Activated naive CD4-positive, alpha-beta T cell treated with anti-CD3 and anti-CD28 coated beads for 36 hours (primary cell): ENCODE measurements around the gene EPS8. TPM values are rescaled to one million over a fixed set of nuclear protein-coding genes. Genes with fewer than 3 reads are reported as not detected.
"Not testable (repeated sequence)": the region's sequence is repeated elsewhere in the genome, so short reads cannot be mapped to it uniquely, and the experiment has no call there.

Source experiments
- CTCF ChIA-PET: fragments of 350-600 bp; sonication (Branson Sonifier 250); formaldehyde crosslinking; loops from one replicate; lab custom pipeline; 2021; ENCODE audit warnings: antibody characterized with exemption; lab: Charles Lee
- DNase-seq: peaks from one replicate; pipeline ENCODE4 v3.0.0-alpha.2; 2020
- H3K27ac Mint-ChIP-seq: one replicate; pipeline ENCODE4 v1.8.0; 2021; ENCODE audit warnings: mild to moderate bottlenecking, mixed read lengths
- H3K27me3 Mint-ChIP-seq: one replicate; pipeline ENCODE4 v1.8.0; 2021; ENCODE audit warnings: low read depth, mixed read lengths
- H3K36me3 Mint-ChIP-seq: one replicate; pipeline ENCODE4 v1.8.0; 2021; ENCODE audit warnings: low read depth, mixed read lengths
- H3K4me1 Mint-ChIP-seq: one replicate; pipeline ENCODE4 v1.8.0; 2021; ENCODE audit warnings: low read depth, mixed read lengths
- H3K4me3 Mint-ChIP-seq: one replicate; pipeline ENCODE4 v1.8.0; 2021; ENCODE audit warnings: mild to moderate bottlenecking, moderate library complexity, mixed read lengths
- H3K9me3 Mint-ChIP-seq: one replicate; pipeline ENCODE4 v1.8.0; 2021; ENCODE audit warnings: mixed read lengths
- intact Hi-C: fragments of 100-400 bp; cut with micrococcal nuclease; formaldehyde crosslinking; loops from one replicate; pipeline ENCODE4 v1.15.1; 2023
- total RNA-seq, 2 experiments: library from RNA; stranded (reverse); gene quantifications; one replicate each; pipeline ENCODE4 v1.2.3, GENCODE V29; 2021

EPS8 gene
- total RNA-seq, 2 experiments from 2014 or later, result 3.2 to 5.6 TPM

DNA sequence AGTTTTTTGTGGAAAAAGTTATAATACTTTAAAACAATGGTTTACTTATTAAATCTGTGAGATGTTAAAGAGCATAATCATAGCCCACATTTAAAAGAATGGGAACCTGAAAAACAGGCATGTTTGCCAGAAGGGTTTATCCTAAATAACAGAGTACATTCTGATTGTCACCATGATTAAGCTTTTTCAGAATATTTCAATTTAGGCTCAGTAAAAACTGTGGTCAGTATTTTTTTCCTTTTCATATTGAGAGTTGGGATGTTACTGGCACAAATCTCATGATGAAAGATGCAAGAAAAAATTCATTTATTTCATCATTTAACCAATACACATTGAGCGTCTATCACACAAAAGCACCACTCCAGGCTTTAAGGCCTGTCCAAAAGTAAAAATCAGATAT, 18.6 kb downstream of the EPS8 start:
- H3K9me3 Mint-ChIP-seq, result no peaks in the 10 kb centered on the region
- no peaks in the 10 kb centered on the region for H3K4me1 Mint-ChIP-seq
- H3K27ac Mint-ChIP-seq, result no peak overlapping the region
- CTCF ChIA-PET, result interaction anchor here (0.6 to 1.6 kb wide), 5 partner anchors 31 to 93 kb away, joined by 3 to 7 read pairs (median 4); no protein-coding TSS in a partner anchor
- intact Hi-C loops, result loop anchor here (5.0 kb wide), 1 partner anchor 178 kb away; no protein-coding TSS in a partner anchor
- H3K36me3 Mint-ChIP-seq, result no peaks in the 10 kb centered on the region
- no peaks in the 10 kb centered on the region for H3K27me3 Mint-ChIP-seq
- H3K4me3 Mint-ChIP-seq, result no peak overlapping the region
- DNase-seq, result no peak

DNA sequence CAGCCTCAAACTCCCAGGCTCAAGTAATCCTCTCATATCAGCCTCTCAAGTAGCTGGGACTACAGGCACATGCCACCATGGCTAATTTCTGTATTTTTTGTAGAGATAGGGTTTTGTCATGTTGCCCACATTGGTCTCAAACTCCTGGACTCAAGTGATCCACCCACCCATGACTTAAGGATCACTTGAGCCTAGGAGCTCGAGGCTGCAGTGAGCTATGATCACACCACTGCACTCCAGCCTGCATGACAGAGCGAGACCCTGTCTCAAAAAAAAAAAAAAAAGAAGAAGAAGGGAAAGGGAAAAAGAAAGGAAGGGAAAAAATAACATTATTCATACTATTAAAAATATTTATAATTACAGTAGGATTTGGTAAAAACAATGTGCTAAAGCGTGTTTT, 19.2 kb downstream of the EPS8 start:
- Mint-ChIP-seq H3K27ac (no peak overlapping the region), H3K36me3 (no peaks in the 10 kb centered on the region), H3K4me3 (no peak overlapping the region), H3K9me3 (no peaks in the 10 kb centered on the region), H3K27me3 (no peaks in the 10 kb centered on the region), H3K4me1 (no peaks in the 10 kb centered on the region)
- DNase-seq, result no peak
- intact Hi-C loops, result loop anchor here (5.0 kb wide), 1 partner anchor 178 kb away; no protein-coding TSS in a partner anchor
- CTCF ChIA-PET, result interaction anchor here (0.6 to 1.6 kb wide), 4 partner anchors 30 to 94 kb away, joined by 3 to 7 read pairs (median 4); no protein-coding TSS in a partner anchor

DNA sequence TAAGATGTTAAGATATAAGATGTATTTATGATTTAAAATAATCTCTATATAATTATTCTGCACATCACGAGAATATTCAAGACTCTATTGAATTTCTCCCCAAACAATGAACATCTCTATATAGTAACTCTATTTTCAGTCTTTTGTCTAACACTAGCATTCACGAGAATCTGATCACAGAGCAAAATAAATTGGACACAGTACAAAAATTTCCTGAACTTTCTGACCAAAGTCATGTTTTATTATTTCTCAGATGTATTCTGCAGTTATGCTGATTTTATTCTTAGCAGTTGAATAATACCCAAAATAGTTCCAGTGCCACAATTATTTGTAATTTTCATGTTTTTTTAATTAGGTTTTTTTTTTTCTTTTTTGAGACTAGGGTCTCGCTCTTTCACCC, 19.6 kb downstream of the EPS8 start:
- H3K4me1 Mint-ChIP-seq, result no peaks in the 10 kb centered on the region
- intact Hi-C loops, result no loop called here
- H3K27ac Mint-ChIP-seq, result no peak overlapping the region
- CTCF ChIA-PET, result no interaction called here
- H3K4me3 Mint-ChIP-seq, result no peak overlapping the region
- no peak for DNase-seq
- no peaks in the 10 kb centered on the region for H3K36me3 Mint-ChIP-seq
- no peaks in the 10 kb centered on the region for H3K27me3 Mint-ChIP-seq
- H3K9me3 Mint-ChIP-seq, result no peaks in the 10 kb centered on the region

DNA sequence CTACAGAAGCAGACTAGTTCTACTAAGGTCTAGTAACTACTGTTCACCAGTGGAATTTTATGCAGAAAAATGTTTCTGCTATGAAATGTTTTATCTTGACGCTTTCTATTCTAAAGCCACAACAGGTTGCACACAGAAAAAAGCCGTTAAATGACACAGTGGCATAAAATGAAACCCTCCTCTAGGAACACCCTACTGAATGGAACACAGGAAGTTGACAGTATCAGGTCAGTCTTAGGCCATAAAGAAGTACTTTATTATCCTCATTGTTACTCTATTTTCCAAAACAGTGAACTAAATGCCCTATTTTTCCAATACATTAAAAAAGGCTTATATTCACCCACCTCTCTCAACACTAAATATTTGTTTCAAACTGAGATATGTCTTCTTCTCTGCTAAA, 21.9 kb downstream of the EPS8 start:
- Mint-ChIP-seq H3K27me3 (no peaks in the 10 kb centered on the region), H3K4me3 (no peak overlapping the region), H3K9me3 (no peaks in the 10 kb centered on the region), H3K36me3 (no peaks in the 10 kb centered on the region), H3K27ac (no peak overlapping the region), H3K4me1 (no peaks in the 10 kb centered on the region)
- intact Hi-C loops, result no loop called here
- DNase-seq, result no peak
- CTCF ChIA-PET, result no interaction called here

DNA sequence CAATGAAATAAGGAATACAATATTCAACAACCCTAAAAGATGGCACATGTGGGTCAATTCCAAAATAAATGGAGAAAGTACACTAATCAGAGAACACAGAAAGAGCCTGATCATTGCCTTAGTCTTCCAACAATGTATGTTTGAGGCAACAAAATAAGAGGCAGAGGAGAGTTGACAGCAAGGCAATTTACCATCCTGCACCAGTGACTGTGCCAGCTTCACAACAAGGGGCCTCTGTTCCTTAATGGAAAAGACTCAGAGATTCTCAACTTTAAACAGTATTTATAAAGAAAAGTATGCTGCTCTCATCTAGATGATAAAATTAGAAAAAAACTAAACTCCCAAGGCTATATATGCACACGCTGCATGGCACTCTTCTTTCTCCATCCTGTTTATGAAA, 25.9 kb downstream of the EPS8 start:
- intact Hi-C loops, result no loop called here
- no peaks in the 10 kb centered on the region for H3K36me3 Mint-ChIP-seq
- no peak for DNase-seq
- H3K27ac Mint-ChIP-seq, result no peak overlapping the region
- no peaks in the 10 kb centered on the region for H3K4me1 Mint-ChIP-seq
- H3K27me3 Mint-ChIP-seq, result peaks cover 2% of the 10 kb centered on the region
- H3K4me3 Mint-ChIP-seq, result no peak overlapping the region
- peaks cover 2% of the 10 kb centered on the region for H3K9me3 Mint-ChIP-seq
- CTCF ChIA-PET, result no interaction called here

DNA sequence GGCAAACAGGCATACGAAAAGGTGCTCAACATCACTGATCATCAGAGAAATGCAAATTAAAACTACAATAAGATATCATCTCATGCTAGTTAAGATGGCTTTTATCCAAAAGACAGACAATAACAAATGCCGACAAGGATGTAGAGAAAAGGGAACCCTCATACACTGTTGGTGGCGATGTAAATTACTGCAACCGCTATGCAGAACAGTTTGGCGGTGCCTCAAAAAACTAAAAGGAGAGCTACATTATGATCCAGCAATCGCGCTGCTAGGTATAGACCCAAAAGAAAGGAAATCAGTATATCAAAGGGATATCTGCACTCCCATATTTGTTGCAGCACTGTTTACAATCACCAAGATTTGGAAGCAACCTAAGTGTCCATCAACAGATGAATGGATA, 27.0 kb downstream of the EPS8 start:
- CTCF ChIA-PET, result not testable (repeated sequence)

DNA sequence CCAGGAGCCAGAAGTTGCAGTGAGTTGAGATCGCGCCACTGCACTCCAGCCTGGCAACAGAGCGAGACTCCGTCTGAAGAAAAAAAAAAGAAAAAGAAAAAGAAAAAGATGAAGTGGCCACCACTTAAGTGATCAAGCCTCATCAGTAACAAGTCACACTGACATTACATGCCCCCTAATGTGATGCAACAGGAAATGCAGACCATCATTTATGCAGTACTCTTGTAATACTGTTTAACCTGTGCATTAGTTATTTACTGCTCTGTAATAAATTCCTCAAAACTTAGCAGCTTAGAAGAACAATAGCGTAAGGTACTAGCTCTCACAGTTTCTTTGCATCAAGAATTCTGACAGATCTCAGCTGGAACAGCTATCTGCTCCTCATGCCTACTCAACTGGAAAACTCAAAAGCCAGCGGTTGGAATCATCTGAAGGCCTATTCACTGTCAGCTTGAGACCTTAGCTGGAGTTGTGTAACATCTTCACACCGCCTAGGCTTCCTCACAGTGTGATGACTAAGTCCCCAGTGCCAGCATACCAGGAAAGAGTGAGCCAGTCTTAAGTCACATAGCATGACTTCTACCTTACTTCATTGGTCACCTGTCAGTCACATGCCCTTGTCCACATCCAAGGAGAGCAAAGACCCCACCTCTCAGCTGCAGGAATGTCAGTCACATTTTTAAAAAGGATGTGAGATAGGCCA, 31.5 kb downstream of the EPS8 start:
- no peak overlapping the region for H3K4me3 Mint-ChIP-seq
- H3K27me3 Mint-ChIP-seq, result peaks cover 5% of the 10 kb centered on the region
- intact Hi-C loops, result no loop called here
- DNase-seq, result peak; percentile 27
- no peak overlapping the region for H3K27ac Mint-ChIP-seq
- CTCF ChIA-PET, result interaction anchor here (0.6 to 0.9 kb wide), 2 partner anchors 9 to 228 kb away, joined by 3 read pairs; no protein-coding TSS in a partner anchor
- H3K36me3 Mint-ChIP-seq, result no peaks in the 10 kb centered on the region
- H3K4me1 Mint-ChIP-seq, result no peaks in the 10 kb centered on the region
- H3K9me3 Mint-ChIP-seq, result peaks cover 2% of the 10 kb centered on the region

More for the DNA sequence above, 27.0 kb downstream of the EPS8 start:
- intact Hi-C loops, DNase-seq, H3K4me3 Mint-ChIP-seq, H3K27me3 Mint-ChIP-seq, H3K9me3 Mint-ChIP-seq, H3K4me1 Mint-ChIP-seq, H3K36me3 Mint-ChIP-seq, H3K27ac Mint-ChIP-seq: not testable (repeated sequence)

DNA sequence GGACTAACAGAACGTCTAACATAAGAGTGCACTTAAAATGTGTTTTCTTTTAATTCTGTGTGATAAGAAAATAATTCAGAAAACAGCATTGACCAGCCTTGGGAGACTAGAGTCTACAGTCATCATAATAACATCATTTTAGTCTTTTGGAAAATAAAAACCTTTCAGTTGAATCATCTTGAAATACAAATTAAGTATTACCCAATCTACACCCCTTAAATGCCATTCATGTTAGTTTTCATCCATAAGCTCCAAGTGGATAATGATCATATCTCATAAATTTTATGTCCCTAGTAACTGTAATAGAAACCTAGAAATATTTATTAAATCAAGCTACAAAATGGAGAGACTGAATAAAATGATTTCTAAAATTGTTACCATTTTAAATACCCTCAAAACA, 32.4 kb downstream of the EPS8 start:
- no peak overlapping the region for H3K27ac Mint-ChIP-seq
- DNase-seq, result no peak
- no peaks in the 10 kb centered on the region for H3K4me1 Mint-ChIP-seq
- no peaks in the 10 kb centered on the region for H3K36me3 Mint-ChIP-seq
- CTCF ChIA-PET, result no interaction called here
- intact Hi-C loops, result no loop called here
- H3K4me3 Mint-ChIP-seq, result no peak overlapping the region
- H3K27me3 Mint-ChIP-seq, result peaks cover 5% of the 10 kb centered on the region
- peaks cover 2% of the 10 kb centered on the region for H3K9me3 Mint-ChIP-seq

DNA sequence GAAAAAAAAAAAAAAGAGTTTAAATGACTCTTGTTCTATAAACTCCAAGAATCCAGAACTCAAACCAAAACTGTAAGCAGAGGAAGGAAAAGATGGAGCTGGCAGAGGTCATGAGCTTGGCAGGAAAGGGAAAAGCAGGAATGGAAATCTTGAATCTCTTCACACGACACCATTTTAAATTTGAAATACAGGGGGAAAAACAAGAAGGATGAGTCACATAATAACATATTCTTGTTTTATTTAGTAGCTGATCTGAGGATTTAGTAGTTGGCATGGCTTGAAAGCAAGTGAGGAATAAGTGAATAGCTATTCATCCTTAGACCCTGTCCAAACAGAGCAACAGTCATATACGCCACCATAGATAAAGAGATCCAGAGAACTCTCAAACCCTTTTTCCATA, 35.0 kb downstream of the EPS8 start:
- CTCF ChIA-PET, result interaction anchor here (0.6 to 1.1 kb wide), 4 partner anchors 19 to 478 kb away, joined by 3 to 6 read pairs (median 3); no protein-coding TSS in a partner anchor
- no peaks in the 10 kb centered on the region for H3K4me1 Mint-ChIP-seq
- no peak overlapping the region for H3K4me3 Mint-ChIP-seq
- intact Hi-C loops, result no loop called here
- H3K9me3 Mint-ChIP-seq, result no peaks in the 10 kb centered on the region
- no peak overlapping the region for H3K27ac Mint-ChIP-seq
- no peak for DNase-seq
- H3K27me3 Mint-ChIP-seq, result peaks cover 3% of the 10 kb centered on the region
- no peaks in the 10 kb centered on the region for H3K36me3 Mint-ChIP-seq

DNA sequence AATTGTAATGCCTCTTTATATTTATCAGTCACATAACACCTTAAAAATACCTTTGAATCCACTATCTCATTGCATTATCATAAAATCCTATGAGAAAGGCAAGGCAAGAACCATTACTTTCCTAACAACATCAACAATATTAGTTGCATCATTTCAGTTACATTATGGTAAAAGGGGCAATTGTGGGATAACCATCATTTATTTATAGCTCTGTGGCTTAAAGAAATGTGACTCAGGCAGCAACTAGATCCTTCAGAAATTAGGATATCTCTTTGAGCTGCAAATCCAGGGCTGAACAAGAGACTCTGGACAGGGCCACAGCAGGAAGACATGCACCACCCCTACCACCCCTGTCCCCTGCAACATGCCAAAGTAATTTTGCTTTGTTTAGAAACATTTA, 36.4 kb downstream of the EPS8 start:
- CTCF ChIA-PET, result no interaction called here

DNA sequence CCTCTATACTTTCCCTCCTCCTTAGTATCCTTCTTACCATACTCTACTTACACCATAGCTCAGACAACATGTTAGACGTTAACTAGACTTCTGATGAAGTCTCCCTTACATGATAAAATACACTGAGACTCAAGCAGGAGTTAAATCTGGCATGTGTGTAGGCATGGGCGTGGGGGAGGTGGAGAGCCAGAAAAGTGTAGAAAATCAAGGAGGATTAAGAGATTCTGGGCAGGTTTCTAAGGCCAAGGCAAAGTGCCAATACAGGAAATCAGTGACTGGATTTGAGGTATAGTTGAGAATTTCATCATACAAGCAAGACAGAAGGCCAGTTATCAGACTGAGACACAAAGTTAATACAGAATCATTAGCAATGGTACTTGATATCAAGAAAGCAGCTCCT, 37.4 kb downstream of the EPS8 start:
- no peaks in the 10 kb centered on the region for H3K36me3 Mint-ChIP-seq
- H3K27ac Mint-ChIP-seq, result no peak overlapping the region
- no peaks in the 10 kb centered on the region for H3K4me1 Mint-ChIP-seq
- no peak overlapping the region for H3K4me3 Mint-ChIP-seq
- H3K27me3 Mint-ChIP-seq, result peaks cover 3% of the 10 kb centered on the region
- CTCF ChIA-PET, result no interaction called here
- DNase-seq, result no peak
- no peaks in the 10 kb centered on the region for H3K9me3 Mint-ChIP-seq
- intact Hi-C loops, result no loop called here

More for the DNA sequence above, 36.4 kb downstream of the EPS8 start:
- no peaks in the 10 kb centered on the region for H3K4me1 Mint-ChIP-seq
- no peaks in the 10 kb centered on the region for H3K9me3 Mint-ChIP-seq
- H3K36me3 Mint-ChIP-seq, result no peaks in the 10 kb centered on the region
- no peak overlapping the region for H3K4me3 Mint-ChIP-seq
- peaks cover 3% of the 10 kb centered on the region for H3K27me3 Mint-ChIP-seq
- intact Hi-C loops, result no loop called here
- H3K27ac Mint-ChIP-seq, result no peak overlapping the region
- DNase-seq, result no peak

DNA sequence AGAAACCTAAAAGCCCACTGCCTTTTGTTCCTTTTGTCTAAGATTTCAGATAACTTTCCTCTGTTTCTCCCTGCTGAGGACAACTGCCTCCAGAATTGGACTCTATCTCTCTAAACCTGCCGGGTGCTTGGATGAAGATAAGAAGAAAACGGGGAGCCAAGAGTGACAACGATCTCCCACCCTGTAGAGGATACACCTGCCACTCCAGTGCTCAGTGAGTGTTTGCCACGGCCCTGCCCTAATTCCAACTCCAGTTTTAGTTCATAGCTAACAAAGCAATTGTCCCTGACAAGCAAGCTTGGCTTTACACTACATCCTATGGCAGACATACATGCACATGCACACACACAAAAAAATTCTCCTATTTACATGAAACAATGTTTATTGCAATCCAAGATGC, 39.3 kb downstream of the EPS8 start:
- intact Hi-C loops, result no loop called here
- no peaks in the 10 kb centered on the region for H3K36me3 Mint-ChIP-seq
- no peak overlapping the region for H3K4me3 Mint-ChIP-seq
- no peak for DNase-seq
- no peaks in the 10 kb centered on the region for H3K4me1 Mint-ChIP-seq
- no peaks in the 10 kb centered on the region for H3K9me3 Mint-ChIP-seq
- H3K27ac Mint-ChIP-seq, result no peak overlapping the region
- CTCF ChIA-PET, result interaction anchor here (0.7 kb wide), 1 partner anchor 411 kb away, joined by 3 read pairs; no protein-coding TSS in a partner anchor
- no peaks in the 10 kb centered on the region for H3K27me3 Mint-ChIP-seq

DNA sequence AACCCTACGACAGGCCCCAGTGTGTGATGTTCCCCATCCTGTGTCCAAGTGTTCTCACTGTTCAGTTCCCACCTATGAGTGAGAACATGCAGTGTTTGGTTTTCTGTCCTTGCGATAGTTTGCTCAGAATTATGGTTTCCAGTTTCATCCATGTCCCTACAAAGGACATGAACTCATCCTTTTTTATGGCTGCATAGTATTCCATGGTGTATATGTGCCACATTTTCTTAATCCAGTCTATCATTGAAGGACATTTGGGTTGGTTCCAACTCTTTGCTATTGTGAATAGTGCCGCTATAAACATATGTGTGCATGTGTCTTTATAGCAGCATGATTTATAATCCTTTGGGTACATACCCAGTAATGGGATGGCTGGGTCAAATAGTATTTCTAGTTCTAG, 47.3 kb downstream of the EPS8 start:
- H3K27me3 Mint-ChIP-seq, H3K27ac Mint-ChIP-seq, DNase-seq, intact Hi-C loops, CTCF ChIA-PET, H3K4me1 Mint-ChIP-seq, H3K4me3 Mint-ChIP-seq, H3K9me3 Mint-ChIP-seq, H3K36me3 Mint-ChIP-seq: not testable (repeated sequence)
